Hematopoietic multipotent progenitor cell treated with erythropoietin and hydrocortisone succinate and interleukin-3 and kit ligand, for 6 days (in vitro differentiated cells): Measurements from ENCODE around the gene EEIG1.
"Not testable (repeated sequence)": the region's sequence is repeated elsewhere in the genome, so short reads cannot be mapped to it uniquely, and the experiment has no call there.

ENCODE experiments used
- DNase-seq: peaks from one replicate; pipeline ENCODE4 v3.0.0-alpha.2; 2015

The EEIG1 gene

DNA sequence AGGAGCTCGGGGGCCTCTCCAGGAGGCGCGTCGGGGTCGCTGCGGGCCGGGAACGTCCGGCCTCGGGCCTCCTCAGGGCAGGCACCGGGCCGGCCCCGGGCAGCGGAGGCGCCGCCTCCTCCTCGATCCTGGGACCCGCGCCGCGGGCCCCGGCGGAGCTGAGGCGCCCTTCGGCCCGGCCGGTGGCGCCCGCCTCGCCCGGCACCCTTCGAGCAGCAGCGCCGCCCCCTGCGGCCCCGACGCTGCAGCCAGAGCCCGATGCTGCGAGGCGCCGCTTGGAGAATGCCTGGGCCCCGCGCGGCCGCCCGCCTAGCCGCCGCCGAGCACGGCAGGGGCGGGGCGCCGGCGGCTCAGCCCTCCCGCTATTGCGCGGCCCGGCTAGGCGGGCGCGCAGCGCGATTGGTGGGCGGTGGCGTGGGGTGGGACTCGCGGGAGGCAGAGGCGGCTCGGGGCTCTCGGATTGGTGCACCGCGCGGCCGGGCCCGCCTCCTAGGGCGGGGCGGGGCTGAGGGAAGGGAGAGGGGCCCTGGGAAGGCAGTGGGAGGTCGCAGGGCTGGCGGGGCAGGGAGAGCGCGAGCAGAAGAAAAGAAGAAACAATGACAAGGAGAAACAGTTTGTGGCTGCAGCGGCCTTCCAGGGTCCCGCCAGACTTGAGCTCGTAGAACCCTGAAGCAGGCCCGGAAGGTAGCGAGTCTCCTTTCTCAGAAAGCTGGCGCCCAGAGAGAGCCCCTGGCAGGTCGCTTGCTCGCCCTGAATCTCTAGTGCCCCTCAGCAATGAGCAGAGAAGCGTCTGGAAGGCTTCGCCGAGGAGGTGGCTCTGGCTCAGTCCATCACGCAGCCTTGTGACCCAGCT is at the start of gene EEIG1:
Gene EEIG1, minus strand, starts transcription at position 284 of the 853 bp plus-strand sequence. CDS start 852 bp downstream, outside the sequence.
- peak; percentile 95 for DNase-seq

GRCh38 chr9:128027705-128028104 is 46.9 kb upstream of the EEIG1 start:
- DNase-seq = no peak

- DNase-seq = peak; percentile 45
Measured at GRCh38 chr9:128026773-128027541, 46.2 kb upstream of the EEIG1 start.

DNA sequence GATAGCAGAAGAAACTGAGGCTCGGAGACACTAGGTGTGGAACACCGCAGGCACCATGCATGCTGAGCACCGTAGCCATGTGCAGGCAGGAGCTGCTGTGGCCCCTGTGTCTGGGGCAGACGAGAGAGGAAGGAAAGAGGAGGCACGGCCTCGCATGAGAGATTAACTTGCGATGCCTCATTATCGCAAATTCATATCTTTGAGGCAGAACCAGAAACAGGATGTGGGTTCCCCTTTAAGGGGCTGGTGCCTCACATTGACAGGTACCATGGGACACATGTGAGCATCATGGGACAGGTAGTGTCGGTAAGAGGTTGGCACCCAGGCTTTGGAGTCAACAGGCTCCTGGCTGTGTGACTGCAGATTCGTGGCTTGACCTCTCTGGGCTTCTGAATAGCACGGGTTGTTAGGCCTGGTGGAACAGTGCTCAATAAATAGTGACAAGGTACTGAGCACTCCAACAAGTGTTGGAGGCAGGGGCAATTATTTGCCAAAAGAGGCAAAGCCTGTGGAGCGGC is 45.5 kb upstream of the EEIG1 start:
- DNase-seq = peak; percentile 78

DNA sequence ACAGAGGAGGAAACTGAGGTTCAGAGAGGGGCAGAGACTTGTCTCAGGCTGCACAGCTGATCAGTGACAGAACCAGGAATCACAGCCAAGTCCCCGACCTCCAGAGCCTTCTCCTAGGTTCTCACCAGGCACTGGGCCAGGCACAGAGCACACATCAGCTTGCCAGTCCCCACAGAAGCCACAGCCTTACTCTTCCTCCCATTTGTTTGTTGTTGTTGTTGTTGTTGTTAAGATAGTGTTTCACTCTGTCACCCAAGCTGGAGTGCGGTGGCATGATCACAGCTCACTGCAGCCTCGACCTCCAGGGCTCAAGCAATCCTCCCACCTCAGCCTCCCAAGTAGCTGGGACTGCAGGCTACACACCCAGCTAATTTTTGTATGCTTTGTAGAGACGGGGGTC is 44.9 kb upstream of the EEIG1 start:
- DNase-seq = no peak

- no peak for DNase-seq
Measured at GRCh38 chr9:128024761-128025308, 44.0 kb upstream of the EEIG1 start.

- not testable (repeated sequence) for DNase-seq
Measured at GRCh38 chr9:128023671-128024070, 42.9 kb upstream of the EEIG1 start.

DNA sequence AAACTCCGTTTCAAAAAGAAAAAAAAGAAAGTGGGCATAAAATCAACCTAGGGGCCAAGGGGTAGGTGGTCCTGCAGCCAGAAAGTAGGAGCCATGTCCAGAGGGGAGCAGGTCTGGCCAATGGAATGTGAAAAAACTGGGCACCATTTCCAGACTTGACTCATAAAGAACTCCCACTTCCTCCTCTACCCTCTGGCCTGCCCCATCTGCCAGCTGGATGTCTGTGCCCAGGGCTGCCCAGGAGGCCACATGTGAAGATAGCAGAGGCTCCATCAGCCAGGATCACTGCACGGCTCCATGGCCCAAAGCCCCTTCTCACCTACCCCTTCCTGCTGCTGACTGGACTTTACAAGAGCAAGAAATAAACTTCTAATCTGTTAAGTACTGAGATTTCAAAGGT is 42.1 kb upstream of the EEIG1 start:
- DNase-seq = no peak

GRCh38 chr9:128021098-128021497 is 40.3 kb upstream of the EEIG1 start:
- no peak for DNase-seq

- no peak for DNase-seq
Measured at GRCh38 chr9:128020692-128021091, 39.9 kb upstream of the EEIG1 start.

- no peak for DNase-seq
Measured at GRCh38 chr9:128015696-128016095, 34.9 kb upstream of the EEIG1 start.

DNA sequence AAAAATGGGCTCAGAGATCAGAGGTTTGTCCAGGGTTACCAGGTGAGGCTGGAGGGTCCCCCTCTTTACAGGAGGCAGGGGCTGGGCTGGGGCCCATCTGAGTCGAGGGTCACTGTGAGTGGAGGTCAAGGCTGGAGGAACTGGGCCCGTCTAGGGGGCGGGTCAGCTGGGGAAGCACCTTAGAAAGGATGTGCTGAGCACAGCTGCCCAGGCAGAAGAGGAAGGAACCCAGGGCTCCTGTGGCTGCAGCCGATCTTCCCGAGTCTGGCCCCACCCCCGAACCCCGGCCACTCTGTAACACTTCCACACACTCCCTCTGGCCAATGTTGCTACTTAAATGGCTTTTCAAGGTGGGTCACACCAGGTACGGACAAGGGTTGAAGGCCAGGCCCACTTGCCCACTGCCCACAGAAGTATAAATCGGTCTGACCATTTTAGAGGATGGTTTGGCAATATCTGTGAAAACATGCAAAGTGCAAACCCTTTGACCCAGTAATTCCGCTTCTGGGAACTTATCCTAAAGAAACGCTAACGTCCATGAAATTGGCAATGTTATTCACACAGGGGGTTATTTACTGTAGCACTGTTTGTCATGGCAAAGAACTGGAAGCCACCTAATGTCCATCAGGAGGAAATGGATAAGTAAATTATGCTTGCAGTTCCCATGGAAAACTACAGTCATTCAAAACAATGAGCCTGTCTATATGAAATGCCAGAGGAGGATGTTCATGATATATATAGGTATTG is 30.5 kb upstream of the EEIG1 start:
- DNase-seq = peak; percentile 31

DNA sequence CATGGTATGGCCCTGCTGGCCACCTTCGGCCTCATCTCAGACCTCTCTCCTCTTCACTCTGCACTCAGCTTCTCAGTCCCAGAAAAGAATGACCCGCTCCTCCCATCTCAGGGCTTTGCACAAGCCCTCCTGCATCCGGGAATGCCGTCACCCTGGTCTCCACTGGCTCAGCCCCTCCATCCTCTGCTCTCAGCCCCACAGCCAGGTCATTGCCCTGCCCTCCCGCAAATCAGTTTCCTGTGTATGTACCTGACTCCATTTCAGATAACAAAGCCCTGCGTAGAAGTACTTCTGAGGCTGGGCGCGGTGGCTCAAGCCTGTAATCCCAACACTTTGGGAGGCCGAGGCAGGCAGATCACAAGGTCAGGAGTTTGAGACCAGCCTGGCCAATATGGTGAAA is 28.9 kb upstream of the EEIG1 start:
- no peak for DNase-seq

GRCh38 chr9:128008171-128008570 is 27.4 kb upstream of the EEIG1 start:
- DNase-seq = no peak

DNA sequence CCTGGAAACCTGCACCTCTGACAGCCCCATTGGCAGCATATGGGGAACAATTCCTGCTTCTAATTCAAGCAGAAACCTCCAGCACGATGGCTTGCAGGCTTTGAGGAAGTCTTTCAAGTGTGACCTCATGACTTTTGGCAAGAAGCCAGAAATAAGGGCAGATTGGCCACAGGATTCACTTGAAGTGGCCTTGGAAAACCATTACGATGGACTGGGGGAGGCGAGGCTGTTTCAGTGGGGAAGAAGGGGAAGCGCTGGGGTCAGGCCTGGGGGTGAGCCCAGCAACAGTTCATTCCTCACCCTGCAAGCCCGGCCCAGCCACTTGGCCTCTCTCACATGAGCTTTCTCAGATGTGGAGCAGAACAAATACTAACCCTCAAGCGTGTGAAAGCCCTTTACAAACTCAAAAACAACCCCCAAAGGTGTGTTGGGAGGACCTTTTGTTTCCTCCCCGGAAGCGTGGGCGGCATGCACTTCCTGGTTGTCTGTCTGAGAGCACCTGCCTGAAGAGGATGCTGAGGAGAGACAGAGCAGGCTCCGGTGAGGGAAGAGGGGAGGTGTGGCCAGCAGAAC is 26.9 kb upstream of the EEIG1 start:
- DNase-seq = peak; percentile 89

- no peak for DNase-seq
Measured at GRCh38 chr9:128006332-128006996, 25.7 kb upstream of the EEIG1 start.

- DNase-seq = no peak
Measured at GRCh38 chr9:128005923-128006322, 25.1 kb upstream of the EEIG1 start.

- DNase-seq = no peak
Measured at GRCh38 chr9:128003966-128004604, 23.3 kb upstream of the EEIG1 start.

- no peak for DNase-seq
Measured at GRCh38 chr9:128002959-128003358, 22.2 kb upstream of the EEIG1 start.

GRCh38 chr9:128001779-128002298 is 21.1 kb upstream of the EEIG1 start:
- no peak for DNase-seq

DNA sequence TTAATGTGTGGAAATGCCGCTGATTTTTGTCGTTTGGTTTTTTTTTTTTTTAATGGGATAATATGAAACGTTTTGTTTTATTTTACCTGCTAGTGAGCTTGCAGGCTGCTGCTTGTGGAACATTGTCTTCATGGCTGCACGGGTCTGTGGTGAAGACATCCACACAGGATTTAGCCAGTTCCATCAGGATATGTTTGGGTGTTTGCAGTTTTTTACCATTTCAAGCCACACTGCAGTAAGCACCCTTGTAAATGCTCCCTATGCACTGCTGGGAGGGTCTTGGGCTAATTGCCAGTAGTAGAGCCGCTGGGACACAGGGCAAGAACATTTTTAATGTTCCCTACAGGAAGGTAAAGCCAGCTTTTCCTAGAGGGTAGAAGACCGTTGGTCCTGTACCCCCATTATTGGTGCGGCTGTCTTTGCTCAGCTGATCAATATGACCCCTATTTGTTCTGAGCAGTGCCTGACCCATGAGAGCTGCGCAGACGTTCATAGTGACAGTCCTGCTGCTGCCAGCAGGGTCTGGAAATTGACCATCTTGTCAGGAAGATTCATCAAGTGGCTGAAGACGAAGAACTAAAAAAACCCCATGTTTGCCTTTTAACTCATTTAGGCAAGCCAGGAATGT is 20.5 kb upstream of the EEIG1 start:
- no peak for DNase-seq
